GM10266 (cell line): ENCODE results near the gene PLCXD3.

Source experiments
- DNase-seq: peaks from one replicate; pipeline ENCODE4 v3.0.0; 2012; ENCODE audit errors: extremely low spot score
- TF ChIP-seq, protein P1 (sequence below): IDR thresholded peaks from 2 replicates; pipeline ENCODE4 v1.5.1; 2012; ENCODE audit warnings: mild to moderate bottlenecking, low read depth; ENCODE audit not compliant: control insufficient read depth, insufficient read depth; ENCODE audit errors: missing control alignments

PLCXD3 gene

DNA sequence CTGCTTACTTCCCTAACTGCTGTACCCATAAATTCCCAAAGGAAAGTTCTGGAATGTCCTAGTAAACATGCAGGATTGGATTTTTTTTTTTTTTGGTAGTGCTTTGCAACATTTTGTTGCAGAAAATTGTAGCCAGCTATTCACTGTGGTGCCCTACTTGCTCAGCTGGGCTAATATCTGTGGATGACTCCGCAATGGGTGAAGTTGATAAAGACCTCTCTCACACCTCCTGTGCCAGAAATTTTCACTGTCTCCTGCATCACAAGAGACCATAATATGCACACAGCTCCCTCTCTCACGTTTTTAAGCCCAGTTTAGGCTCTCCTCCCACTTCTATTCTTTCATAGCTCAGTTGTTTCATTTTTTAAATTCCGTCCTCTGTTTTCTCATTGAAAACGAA, 160.6 kb downstream of the PLCXD3 start:
- TF ChIP-seq, protein P1, sequence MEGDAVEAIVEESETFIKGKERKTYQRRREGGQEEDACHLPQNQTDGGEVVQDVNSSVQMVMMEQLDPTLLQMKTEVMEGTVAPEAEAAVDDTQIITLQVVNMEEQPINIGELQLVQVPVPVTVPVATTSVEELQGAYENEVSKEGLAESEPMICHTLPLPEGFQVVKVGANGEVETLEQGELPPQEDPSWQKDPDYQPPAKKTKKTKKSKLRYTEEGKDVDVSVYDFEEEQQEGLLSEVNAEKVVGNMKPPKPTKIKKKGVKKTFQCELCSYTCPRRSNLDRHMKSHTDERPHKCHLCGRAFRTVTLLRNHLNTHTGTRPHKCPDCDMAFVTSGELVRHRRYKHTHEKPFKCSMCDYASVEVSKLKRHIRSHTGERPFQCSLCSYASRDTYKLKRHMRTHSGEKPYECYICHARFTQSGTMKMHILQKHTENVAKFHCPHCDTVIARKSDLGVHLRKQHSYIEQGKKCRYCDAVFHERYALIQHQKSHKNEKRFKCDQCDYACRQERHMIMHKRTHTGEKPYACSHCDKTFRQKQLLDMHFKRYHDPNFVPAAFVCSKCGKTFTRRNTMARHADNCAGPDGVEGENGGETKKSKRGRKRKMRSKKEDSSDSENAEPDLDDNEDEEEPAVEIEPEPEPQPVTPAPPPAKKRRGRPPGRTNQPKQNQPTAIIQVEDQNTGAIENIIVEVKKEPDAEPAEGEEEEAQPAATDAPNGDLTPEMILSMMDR: no peak
- no peak for DNase-seq

- DNase-seq: no peak
- TF ChIP-seq, protein P1: no peak
Measured at GRCh38 chr5:41347569-41347968, 162.8 kb downstream of the PLCXD3 start.

DNA sequence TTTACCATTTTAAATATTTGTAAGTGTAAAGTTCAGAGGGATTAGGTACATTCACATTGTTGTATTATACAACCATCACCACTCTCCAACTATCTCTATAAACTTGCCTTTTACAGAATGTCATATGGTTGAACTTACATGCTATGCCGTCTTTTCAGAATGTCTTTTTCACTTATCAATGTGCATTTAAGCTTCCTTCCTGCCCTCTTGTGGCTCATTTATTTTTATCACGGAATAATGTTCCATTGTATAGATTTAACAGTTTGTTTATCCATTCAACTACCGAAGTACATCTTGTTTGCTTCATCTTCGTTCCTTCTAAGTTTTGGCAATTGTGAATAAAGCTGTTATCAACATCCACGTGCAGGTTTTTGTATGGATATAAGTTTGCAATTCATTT, 163.8 kb downstream of the PLCXD3 start:
- TF ChIP-seq, protein P1: no peak

DNA sequence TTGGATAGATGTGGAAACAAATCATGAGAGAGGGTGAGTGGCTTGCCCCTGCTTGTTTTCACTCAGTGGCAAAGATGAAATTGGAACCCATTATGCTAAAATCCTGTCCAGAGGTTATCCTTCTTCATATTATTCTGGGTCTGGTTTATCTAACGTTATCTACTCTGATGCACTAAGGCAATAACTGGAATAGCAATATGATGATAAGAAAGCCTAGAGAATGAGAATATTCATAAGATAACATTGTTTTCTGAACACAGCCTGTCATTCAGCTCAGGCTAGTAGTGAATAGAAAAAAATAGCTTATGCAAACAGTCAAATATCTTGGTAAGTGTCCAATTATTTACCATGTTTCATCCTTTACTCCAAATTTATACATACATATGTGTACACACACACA, 165.1 kb downstream of the PLCXD3 start:
- no peak for DNase-seq
- TF ChIP-seq, protein P1: no peak

More for the DNA sequence above, 163.8 kb downstream of the PLCXD3 start:
- DNase-seq: no peak

GRCh38 chr5:41339339-41339738, 171.1 kb downstream of the PLCXD3 start:
- DNase-seq: no peak
- TF ChIP-seq, protein P1: no peak

- TF ChIP-seq, protein P1: no peak
- DNase-seq: no peak
Measured at GRCh38 chr5:41338136-41338675, 172.2 kb downstream of the PLCXD3 start.

- TF ChIP-seq, protein P1: no peak
- DNase-seq: no peak
Measured at GRCh38 chr5:41337724-41338123, 172.7 kb downstream of the PLCXD3 start.
